GM04503 (cell line): ENCODE results near the gene RSU1.

Experiments
- DNase-seq: peaks from one replicate; pipeline ENCODE4 v3.0.0-alpha.2; 2012; ENCODE audit warnings: low read depth

Gene RSU1

DNA sequence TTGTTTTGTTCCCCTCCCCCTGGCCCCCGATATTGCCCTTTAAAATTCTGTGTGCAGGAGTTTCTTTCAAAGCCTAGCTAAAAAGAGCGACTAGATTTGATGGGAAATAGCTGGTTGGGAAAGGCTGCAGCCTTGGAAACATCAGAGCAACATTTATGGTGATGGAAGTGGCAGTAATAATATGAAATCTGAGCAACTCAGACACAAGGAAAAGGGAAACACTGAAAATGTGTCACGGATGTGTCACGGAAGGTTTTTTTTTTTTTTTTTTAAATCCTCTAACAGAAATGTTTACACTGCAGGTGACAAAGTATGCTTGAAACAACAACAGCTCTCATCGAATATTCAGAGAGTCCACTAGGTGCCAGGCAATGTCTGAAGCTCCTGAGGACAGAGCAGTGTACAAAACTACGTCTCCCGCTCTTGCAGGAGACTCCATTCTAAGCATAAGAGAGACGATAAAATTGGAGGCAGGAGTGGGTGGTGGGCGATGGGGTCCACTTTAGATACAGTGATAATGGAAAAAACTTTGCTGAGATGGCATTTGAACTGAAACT, 143.0 kb downstream of the RSU1 start:
- no peak for DNase-seq

DNA sequence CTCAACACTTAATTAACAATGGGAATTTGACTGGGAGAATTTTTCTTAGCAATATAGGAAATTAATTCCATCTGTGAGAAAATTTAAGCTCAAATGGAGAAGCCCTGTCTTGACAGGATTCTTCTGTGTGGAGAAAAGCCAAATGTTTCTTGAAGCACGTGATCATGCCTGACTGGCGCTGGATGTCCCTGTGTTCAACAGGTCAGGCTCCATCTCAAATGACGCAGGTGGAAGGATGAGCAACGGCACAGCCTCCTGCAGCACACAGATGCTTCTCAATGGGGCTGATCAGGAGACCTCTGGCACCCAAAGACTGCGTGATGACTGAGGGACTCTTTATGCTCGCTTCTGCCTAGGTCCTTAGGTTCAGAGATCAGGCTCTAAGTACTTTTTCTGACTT, 143.8 kb downstream of the RSU1 start:
- no peak for DNase-seq

DNA sequence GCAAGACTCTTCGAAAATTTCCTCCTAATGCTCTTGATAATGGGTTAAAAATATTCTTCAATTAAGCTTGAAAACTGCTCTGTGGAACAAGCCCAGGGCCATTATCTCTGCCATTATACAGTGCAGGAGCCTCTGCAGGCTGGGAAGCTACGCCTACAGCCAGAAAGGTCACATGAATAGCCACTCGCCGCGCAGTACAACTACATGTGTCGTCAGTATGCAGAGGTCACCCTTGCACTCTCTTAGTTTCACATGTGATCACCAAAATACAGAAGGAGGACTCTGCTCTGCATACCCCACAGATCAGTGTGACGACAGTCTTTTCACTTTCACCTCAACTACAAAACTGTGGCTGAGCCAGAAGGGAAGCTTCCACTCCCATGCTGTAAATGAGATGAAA, 153.8 kb downstream of the RSU1 start:
- DNase-seq, result no peak

DNA sequence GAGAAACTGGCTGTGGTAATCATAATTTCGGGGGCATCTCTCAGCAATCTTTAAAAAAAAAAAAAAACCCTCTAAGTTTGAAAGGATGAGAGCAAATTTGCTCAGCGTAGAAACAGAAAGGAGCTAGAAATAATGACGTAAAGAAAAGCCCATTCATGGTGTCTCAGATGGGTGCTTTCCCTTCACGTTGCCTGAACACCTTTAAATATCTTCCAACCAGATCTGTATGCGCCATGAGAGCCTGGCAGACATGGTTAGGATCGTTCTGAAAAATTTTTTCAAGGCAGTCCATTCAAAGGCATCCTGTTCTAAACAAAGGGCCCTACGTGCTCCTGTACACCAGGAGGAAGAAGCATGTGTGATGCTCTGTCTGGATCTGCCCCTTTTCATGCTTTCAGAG, 154.3 kb downstream of the RSU1 start:
- no peak for DNase-seq

DNA sequence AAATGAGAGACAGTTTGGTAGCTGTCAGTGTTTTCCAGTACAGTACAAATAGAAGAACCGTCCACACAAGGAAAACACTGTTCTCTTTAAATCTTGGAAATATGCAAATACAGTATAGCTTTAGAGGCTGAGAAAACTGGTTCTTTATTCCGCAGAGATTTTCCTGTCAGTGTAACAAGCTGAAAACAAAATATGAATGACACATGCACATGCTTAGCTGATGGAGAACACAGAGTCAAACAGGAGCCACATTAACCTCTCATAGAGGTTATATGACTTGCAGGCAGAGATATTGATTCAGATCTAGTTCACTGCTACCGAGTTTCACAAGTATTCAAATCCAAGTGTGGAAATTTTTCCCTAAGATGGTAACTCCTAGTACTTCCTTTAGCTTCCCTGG, 160.3 kb downstream of the RSU1 start:
- DNase-seq, result no peak

DNA sequence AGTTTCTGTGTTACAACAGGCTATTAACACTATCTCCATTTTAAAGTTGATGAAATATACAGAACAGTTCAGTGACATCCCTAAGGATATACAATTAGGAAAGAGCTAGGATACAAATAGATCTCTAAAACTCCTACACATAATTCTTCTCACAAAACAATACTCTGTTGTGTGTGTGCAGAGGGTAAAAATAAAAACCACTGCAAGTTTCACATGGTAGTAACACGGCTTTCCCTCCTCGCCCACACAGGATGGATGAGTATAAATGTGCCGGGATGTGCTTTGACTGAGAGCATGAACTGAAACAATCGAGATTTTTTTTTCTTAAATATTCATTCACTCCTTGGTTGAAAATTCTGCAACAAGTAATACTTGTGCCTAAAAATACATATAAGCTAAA, 164.0 kb downstream of the RSU1 start:
- DNase-seq, result no peak

DNA sequence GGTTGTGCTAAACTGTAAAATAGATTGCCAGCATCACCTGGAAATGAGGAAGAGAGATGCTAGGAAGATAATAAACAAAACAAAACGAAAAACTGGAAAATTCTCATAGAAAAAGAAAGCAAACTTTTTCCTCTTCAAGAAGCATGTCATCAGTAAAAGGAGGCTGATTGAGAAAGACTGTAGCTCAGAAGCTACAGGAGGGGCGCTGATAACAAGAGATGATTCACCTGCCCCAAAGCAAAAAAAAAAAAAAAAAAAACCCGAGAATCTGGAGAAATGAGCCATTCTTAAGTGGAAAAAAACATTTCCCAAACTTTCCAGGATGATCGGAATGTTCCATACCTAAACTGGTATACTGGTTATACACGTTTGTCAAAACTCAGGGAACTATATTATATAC, 165.1 kb downstream of the RSU1 start:
- DNase-seq, result no peak

DNA sequence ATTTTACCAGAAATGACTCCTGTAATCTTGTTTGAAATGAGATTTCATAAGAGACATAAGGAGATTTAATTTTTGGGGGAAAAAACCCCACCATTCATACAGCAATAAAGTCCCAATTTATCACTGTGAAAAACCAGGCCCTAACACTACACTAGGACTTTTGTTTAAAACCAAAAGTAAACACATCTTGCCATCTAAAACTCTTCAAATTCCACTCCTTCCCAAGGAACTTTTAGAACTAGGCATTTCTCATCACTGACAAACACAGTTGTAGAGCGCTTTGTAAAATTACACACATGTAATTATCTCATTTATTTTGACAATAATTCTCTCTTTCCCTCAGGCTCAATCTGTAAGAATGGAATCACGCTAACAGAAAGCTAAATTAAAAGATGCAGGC, 167.5 kb downstream of the RSU1 start:
- DNase-seq, result no peak

DNA sequence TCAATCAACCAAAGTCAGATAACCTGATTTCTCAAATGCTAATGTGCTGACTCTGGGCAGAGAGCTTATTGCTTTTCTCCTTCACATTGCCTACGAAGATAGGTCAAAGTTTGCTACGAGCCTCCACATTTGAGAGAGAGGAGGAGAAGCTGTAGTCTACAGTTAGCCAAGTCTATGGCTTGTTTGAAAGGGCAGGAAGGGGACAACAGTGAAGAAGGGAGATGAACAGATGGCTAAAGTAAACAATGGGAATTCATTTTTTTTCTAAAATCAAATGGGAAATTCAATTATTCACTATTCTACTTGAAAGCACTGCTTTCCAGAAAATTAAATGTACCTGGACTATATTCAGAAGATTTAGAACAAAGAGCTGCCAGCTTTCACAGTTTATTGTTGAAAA, 168.9 kb downstream of the RSU1 start:
- DNase-seq, result no peak

DNA sequence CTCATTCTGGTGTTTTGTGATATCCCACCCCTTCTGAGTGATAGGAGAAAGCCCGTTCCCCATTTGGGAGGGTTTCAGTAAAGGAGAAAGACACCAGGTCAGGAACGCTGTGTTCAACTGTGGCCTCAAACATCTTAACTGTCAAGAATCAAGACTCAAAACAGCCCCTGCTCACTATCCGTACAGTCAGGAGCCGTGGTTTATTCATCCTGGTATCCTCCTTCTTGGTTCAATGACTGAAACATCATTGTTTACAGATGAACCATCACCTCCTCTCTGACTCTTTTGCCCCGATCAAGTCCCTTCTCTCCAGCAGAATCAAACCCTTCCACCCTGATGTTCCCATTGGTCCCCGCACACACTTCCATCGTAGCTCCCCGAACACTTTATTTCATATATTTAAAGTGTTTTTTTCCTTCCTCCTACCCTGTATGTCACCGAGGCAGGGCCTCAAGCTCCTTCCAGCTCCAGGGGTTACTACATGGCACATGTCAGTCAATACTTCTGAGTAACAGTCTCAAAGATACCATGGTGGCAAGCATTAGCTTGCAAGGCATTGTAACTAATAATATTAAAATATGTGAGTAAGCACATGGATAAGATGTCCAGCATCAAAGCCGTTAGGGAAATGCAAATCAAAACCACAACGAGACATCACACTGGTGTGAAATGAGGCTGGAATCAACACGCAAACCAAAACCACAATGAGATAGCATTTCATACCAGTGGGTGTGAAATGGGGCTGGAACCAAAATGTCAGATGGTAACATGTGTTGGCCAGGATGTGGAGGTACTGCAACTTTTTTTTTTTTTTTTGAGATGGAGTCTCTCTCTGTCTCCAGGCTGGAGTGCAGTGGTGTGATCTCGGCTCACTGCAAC, 170.8 kb downstream of the RSU1 start:
- no peak for DNase-seq

DNA sequence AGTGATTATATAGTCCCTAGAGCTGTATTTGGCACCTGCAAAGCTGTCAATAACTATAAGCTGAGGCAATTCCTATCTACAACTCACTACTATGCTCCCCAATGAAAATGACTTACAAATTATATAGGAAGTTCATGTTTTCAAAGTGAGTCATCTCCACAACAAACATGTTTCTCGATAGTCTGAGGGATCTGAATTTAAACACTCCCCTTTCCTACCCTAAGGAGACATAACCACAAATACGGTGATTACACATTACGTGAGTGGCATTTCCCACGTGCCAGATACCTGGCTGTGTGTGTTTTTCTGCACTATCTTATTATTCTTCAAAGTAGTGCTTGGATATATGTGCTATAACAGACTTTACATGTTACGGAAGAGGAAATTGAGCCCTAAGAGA, 173.1 kb downstream of the RSU1 start:
- DNase-seq, result no peak

DNA sequence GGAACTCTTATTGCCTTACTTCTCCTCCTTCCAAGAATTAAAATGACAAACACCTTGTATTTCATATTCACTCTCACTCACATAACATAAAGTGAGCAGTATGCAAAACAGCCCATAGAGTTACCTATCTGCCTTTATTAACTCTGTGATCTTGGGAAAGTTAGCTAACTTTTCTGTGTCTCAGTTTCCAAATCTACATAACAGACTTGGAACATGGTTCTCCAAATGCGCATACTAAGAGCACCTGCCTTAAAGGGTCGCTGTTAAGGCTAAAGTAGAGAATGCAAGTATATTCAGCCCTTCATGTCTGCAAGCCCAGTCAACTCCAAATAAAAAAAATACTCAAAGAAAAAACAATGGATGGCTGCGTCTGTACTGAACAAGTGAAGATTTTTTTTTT, 173.7 kb downstream of the RSU1 start:
- no peak for DNase-seq

DNA sequence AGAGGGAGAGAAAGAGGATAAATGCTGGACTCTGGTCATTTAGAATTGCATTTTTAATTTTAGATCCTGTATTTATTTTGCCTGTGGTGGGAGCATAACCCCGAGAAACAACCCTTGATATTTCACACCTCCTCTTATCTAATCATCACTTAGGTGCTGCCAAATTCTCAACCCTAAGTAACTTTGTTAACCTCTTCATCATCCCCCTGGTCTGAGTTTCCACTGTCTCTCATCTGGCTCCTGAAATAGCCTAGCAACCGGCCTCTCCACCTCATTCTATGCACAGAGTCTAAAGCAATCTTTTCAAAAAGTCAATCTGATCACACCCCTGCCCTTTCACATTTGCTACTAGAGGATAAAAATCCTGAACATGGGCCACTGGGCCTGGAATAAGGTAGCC, 177.1 kb downstream of the RSU1 start:
- DNase-seq, result no peak

DNA sequence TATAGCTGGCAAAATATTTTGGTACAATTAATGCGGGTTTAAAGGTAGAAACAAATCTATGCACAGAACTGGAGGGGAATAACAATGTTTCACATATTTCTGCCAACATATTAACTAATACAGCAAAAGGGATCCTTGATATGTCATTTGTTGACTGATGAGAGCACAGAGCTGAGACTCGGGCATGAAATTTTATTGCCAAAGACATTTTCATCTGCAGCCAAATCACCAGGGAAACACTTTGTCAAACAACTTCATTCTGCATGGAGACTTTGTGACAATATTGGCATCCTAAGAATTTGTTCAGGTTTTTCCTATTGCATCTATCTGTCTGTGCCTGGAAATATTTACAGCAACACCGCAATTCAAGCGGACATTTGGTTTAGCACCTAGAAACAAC, 177.8 kb downstream of the RSU1 start:
- DNase-seq, result no peak

DNA sequence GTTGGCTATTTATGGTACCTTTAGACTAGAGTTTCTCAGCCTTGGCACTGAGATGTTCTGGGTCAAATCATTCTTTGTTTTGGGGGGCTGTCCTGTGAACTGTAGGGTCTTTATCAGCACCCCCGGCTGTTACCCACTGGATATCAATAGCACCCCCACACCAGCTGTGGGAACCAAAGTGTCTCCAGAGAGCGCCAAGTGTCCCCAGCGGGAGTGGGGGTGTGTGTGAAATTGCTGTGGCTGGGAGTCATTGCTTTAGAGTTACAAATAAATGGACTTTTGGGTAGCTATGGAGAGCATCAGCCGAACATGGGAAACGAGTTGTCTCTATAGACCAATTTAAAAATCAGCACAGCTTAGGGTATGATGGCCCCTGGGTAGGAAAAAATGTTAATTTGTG, 184.2 kb downstream of the RSU1 start:
- DNase-seq, result no peak

DNA sequence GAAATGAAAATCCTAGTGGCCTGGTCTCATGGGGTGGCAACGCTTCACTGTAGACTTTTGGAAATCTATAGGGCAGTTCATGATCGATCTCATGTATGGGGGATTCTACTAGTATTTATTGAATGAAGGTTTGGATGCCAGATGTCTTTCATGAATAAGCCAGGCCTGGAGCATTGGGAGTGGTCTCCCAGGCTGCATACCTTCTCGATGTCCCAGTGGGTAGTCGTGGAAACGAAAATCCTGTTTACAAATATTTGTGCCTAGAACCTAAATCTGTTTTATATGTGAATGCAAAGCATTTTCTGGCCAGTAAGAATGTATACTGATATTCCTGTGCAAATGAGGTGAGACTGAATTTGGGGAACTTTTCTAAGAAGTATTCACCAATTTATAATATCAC, 190.5 kb downstream of the RSU1 start:
- no peak for DNase-seq

DNA sequence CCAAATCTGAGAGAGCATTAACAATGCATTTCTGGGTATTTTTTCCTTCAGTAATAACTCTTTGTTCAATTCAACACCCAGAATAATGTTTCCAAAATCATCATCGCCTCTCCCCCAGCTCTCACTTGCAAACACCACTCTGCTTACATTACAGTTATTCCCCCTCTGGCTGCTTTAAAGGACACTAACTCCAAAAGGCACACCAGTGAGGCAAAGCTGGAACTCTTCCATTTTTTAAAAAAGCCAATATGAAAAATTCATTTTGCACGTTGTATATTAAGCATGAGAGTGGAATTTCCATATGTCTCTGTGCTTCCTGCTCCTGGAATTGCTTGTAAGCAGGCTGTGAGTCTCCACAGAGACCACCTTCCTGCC, 204.3 kb downstream of the RSU1 start:
- no peak for DNase-seq

DNA sequence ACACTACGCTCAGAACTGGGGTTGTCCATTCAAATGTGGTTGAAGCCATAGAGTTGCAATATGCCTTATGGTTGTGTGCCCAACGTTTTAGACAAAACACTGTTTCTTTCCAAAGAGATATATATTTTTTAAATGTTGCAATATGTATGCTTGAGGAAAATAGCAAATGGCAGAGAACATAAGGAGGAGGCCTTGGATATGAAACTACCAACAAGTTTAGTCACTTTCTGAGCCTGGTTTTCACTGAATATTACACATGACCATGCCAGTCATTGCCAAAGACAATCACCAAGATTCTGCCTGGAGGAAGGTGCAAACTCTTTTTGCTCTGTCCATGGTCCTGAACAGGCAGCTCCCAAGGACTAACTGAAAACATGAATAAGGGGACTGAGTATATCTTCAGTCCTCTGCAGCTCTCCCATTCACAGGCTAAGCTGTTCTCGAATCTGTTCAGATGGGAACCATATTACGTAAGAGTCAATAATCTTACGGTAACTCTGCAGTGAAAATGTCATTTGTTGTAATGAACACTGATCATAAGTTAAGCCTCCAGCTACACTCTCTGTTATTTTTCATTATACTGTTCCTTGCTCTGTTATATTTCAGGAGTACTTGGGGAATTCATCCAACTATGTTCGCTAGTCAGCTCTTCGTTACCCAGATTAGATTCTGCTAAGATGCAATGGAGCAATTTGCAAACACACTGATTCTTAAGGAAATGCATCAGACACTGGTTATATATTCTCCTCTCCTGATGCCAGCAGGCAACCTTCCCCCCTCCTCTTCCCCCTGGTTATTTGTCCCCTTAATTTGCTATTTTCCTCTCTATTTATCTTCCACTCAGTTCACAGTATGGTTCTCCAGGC, 204.9 kb downstream of the RSU1 start:
- DNase-seq, result no peak

DNA sequence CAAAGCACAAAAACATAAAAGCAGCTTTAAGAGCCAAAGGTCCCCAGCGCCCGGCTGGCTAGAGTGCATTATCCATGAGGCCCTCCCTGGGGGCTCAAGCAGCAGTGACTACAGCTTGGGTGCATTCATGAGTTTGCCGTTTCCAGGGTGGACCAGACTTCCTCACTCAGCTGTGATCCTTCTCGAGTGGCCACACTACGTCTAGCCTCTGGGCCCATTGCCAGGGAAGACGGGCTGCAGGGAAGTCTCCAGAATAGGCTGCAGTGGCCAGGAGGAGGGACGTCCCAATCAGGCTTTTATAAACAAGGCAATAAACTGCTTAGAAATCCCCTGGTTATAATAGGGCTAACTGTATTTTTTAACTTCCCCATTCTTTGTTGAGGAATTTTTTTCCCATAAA, 206.2 kb downstream of the RSU1 start:
- no peak for DNase-seq

DNA sequence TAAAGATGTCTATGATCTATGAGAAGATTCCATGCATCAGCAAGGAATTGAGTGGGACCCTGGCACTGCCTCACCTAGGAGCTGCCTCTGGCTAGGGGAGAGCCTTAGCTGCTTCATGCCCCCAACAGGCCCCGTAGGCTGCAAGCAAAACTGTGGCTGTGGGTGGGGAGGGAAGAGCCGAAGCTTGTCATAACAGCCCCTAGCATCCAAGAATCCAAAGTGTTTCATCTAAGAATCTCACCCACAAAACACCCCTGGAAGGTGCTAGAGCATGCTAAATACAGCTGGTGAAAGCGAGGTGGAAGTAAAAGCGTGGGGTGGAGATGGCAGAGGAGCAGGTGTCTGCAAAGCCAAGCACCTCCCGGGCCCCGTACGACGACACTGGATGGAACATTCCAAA, 208.0 kb downstream of the RSU1 start:
- no peak for DNase-seq

DNA sequence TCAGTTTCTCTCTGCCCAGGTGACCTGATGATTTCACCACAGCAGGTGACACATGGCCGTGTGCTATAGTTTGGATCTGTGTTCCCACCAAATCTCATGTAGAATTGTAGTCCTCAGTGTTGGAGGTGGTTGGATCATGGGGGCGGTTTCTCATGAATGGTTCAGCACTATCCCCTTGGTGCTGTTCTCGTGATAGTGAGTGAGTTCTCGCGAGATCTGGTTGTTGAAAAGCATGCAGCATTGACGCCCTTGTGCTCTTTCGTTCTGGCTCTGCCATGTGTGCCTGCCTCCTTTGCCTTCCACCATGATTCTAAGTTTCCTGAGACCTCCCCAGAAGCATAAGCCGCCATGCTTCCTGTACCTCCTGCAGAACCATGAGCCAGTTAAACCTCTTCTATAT, 210.3 kb downstream of the RSU1 start:
- DNase-seq, result no peak

DNA sequence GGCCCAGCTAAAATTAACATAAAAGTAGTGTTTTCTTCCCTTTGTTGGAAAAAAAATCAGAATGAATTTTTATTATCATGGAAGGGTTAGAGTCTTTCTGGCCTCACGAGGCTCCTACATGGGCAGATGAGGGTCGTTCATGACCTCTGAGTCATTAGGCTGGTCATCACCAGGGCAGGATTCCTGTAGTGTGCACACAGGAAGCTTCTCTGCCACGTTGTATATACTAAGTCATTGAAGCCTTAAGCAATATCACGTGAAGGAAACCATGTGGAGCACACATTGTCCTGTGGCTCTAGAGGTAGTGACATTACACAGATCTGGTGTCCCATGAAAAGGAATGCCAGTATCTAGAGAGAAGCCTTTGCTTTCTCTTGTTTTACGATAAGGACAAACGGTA, 210.8 kb downstream of the RSU1 start:
- DNase-seq, result peak; percentile 30

DNA sequence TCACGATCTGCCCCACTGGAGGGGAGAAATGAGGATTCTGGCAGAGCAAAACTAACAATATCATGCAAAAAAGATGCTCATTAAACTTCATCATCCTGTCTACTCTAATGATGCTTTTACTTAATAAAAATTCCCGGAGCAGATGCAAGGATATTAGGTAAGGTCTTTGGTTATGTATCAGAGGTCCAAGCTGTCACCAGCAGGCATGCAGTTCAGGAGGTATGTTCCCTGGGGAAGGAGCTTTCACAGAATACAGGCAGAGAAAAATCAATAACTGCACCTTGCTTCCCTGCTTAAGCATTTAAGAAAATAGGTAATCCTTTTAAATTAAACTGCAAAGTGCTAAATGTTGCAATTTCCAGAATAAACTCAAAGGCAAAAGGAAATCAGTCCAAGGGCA, 213.9 kb downstream of the RSU1 start:
- no peak for DNase-seq
